Psoas muscle (tissue), 8 donors: ENCODE measurements around the gene PTPN3. TPM values are rescaled to one million over a fixed set of nuclear protein-coding genes. Genes with fewer than 3 reads are reported as not detected.

ENCODE experiments used
- ATAC-seq, 4 donors: fragments of 200-7000 bp; cut with Tn5 transposase; one replicate each; pipeline ENCODE4 v1.9.1; 2020; ENCODE audit warnings: moderate library complexity in 3 of 4, mild to moderate bottlenecking in 2 of 4
- DNase-seq, 2 donors: peaks; one replicate each; pipeline ENCODE4 v3.0.0-alpha.2; 2020
- H3K27ac ChIP-seq: fragments of 200-600 bp; one replicate; pipeline ENCODE4 v1.8.0; 2022
- H3K27me3 ChIP-seq, 3 donors: fragments of 200-600 bp in 1 of 3; one replicate each; pipeline versions ENCODE4 v1.6.1 to v1.8.0; 2013 to 2022; ENCODE audit warnings: low read length in 2 of 3, mild to moderate bottlenecking in 2 of 3, moderate library complexity in 1 of 3; ENCODE audit not compliant: insufficient read depth in 3 of 3
- H3K36me3 ChIP-seq, 2 donors: fragments of 200-600 bp in 1 of 2; one replicate each; pipeline versions ENCODE4 v1.6.1 to v1.8.0; 2013 to 2022; ENCODE audit warnings: low read depth in 1 of 2, mild to moderate bottlenecking in 1 of 2, moderate library complexity in 1 of 2; ENCODE audit not compliant: insufficient read depth in 1 of 2
- H3K4me1 ChIP-seq: fragments of 200-600 bp; one replicate; pipeline ENCODE4 v1.8.0; 2022
- H3K4me3 ChIP-seq: fragments of 200-600 bp; one replicate; pipeline ENCODE4 v1.8.0; 2022; ENCODE audit warnings: mild to moderate bottlenecking
- H3K9me3 ChIP-seq: fragments of 200-600 bp; one replicate; pipeline ENCODE4 v1.8.0; 2022
- WGBS, 3 donors: extraction: QIAGEN DNeasy Blood & Tissue Kit; methylation state at CpG; one replicate each; pipeline versions ENCODE4 v1.1.6 to v1.1.7; 2013; 5-methylcytosine and 5-hydroxymethylcytosine counted together
- intact Hi-C, 2 donors: fragments of 100-400 bp; cut with DNase I; formaldehyde crosslinking; loops; one replicate each; pipeline versions ENCODE4 v1.11.0 to v1.14.2; 2022
- polyA plus RNA-seq, 3 donors: library from polyadenylated mRNA; stranded (reverse); fragments of 200-250 nt; gene quantifications; one replicate each; pipeline ENCODE4 v1.2.3, GENCODE V29; 2013
- total RNA-seq, 4 donors: library from RNA; stranded (reverse); fragmentation: NEBNext Ultra II Directional in 2 of 4; extraction: Animal tissue kit (Norgen Biotek cat#: 25700) in 2 of 4; gene quantifications; one replicate each; pipeline versions ENCODE4 v1.2.1 to v1.2.4, GENCODE V29; 2021 to 2023
- TF ChIP-seq, protein P1 (sequence below): fragments of 200-600 bp; IDR thresholded peaks from one replicate; pipeline ENCODE4 v1.8.0; 2022; ENCODE audit warnings: antibody characterized with exemption
- donor health status: healthy with polysubstance abuse.
- donor health status: DM: no; HTN: no; CAD: no; lungs with moderate emphysema.
- donor health status: Bipolar disorder and iron deficiency.
- donor health status: healthy.
- donor health status: DM: yes; HTN: yes; CAD: no.
- donor health status: DM: no; HTN: no; CAD: no.
- donor health status: DM: no; HTN: no; CAD: no.
- donor health status: DM: yes; HTN: yes; CAD: no.

Gene PTPN3
- total and polyA plus RNA-seq, 7 donors: 8.8 to 130 (median 46.5) TPM

DNA sequence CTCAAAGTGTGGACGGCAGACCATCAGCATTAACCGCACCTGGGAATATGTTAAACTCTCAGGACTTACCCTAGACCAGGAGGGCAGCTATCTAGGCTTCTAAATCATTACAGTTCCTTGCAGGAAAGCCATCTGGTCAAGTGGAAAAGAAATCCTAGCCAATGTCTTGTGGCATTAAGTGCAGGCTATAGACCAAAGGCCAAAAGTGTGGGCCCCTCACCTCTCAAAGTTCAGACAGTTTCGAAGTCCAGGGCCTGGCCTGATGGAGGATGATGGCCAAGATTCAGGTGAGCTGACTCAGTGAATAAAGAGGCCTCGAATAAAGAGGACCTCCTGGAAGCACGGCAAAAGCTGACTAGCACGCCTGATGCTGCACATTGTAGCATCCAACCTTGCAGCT is 24.0 kb upstream of the PTPN3 start:
- intact Hi-C loops: loop anchor here (5.0 to 10.0 kb wide), 2 partner anchors 277 to 280 kb away; no protein-coding TSS in a partner anchor
- H3K36me3 ChIP-seq: no peaks in the 10 kb centered on the region
- H3K4me1 ChIP-seq: peaks cover 4% of the 10 kb centered on the region
- no peak for ATAC-seq
- H3K4me3 ChIP-seq: no peak overlapping the region
- H3K9me3 ChIP-seq: no peaks in the 10 kb centered on the region
- TF ChIP-seq, protein P1, sequence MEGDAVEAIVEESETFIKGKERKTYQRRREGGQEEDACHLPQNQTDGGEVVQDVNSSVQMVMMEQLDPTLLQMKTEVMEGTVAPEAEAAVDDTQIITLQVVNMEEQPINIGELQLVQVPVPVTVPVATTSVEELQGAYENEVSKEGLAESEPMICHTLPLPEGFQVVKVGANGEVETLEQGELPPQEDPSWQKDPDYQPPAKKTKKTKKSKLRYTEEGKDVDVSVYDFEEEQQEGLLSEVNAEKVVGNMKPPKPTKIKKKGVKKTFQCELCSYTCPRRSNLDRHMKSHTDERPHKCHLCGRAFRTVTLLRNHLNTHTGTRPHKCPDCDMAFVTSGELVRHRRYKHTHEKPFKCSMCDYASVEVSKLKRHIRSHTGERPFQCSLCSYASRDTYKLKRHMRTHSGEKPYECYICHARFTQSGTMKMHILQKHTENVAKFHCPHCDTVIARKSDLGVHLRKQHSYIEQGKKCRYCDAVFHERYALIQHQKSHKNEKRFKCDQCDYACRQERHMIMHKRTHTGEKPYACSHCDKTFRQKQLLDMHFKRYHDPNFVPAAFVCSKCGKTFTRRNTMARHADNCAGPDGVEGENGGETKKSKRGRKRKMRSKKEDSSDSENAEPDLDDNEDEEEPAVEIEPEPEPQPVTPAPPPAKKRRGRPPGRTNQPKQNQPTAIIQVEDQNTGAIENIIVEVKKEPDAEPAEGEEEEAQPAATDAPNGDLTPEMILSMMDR: no peak
- 87% methylated on average over 6 of the region's 6 CpGs for WGBS, 3 donors
- no peak overlapping the region for H3K27ac ChIP-seq
- no peak for DNase-seq
- no peaks in the 10 kb centered on the region for H3K27me3 ChIP-seq

DNA sequence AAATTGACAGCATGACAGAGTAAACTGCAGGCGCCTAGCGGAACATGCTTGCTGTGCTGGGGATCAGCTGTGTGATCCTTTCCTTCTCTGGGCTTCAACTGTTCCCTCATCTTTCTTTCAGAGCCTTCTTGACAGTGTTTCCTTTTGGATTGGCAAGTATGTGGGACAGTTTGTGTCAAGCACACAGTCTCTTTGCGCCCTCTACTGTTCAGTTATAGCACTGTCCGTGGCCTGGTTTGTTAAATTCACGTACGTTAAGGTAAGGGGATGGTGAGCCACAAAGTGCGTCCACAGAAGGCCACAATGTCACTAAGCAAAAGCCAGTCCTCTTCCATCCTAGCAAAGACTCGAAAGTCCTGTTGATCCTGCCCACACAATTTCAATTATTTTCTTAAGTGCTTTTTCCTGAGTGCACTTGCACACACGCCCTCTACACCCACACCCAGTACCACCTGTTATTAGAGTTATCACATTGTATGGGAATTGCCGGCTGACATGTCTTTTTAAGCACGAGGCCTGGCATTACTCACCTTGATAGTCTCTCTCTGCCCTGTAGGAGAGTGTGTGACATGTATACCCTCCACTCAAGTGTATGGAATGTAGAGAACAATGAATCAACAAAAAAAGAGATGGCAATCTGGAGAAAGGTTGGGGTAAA is 22.5 kb upstream of the PTPN3 start:
- peaks cover 4% of the 10 kb centered on the region for H3K4me1 ChIP-seq
- 16 to 18% (median 16%) methylated on average over 11 of the region's 11 CpGs for WGBS, 3 donors
- ATAC-seq (peak; percentile 94 to 97 (median 95)), DNase-seq (no peak)
- no peak overlapping the region for H3K4me3 ChIP-seq
- TF ChIP-seq, protein P1: peak; percentile 90
- H3K36me3 ChIP-seq: no peaks in the 10 kb centered on the region
- H3K27ac ChIP-seq: no peak overlapping the region
- no peaks in the 10 kb centered on the region for H3K27me3 ChIP-seq
- H3K9me3 ChIP-seq: no peaks in the 10 kb centered on the region
- intact Hi-C loops: loop anchor here (2.0 to 10.0 kb wide), 3 partner anchors 80 to 278 kb away; no protein-coding TSS in a partner anchor

- Histone ChIP-seq H3K9me3 (no peaks in the 10 kb centered on the region), H3K4me3 (no peak overlapping the region), H3K36me3 (no peaks in the 10 kb centered on the region), H3K4me1 (peaks cover 4% of the 10 kb centered on the region), H3K27ac (no peak overlapping the region), H3K27me3 (no peaks in the 10 kb centered on the region)
- 81 to 82% (median 82%) methylated on average over 5 of the region's 5 CpGs for WGBS, 3 donors
- DNase-seq: no peak
- no peak for ATAC-seq
- intact Hi-C loops: loop anchor here in 1 of 2 donors (5.0 kb wide), 1 partner anchor 77 kb away; no protein-coding TSS in a partner anchor
- TF ChIP-seq, protein P1: no peak
Measured at GRCh38 chr9:109519366-109519765, 21.3 kb upstream of the PTPN3 start.

DNA sequence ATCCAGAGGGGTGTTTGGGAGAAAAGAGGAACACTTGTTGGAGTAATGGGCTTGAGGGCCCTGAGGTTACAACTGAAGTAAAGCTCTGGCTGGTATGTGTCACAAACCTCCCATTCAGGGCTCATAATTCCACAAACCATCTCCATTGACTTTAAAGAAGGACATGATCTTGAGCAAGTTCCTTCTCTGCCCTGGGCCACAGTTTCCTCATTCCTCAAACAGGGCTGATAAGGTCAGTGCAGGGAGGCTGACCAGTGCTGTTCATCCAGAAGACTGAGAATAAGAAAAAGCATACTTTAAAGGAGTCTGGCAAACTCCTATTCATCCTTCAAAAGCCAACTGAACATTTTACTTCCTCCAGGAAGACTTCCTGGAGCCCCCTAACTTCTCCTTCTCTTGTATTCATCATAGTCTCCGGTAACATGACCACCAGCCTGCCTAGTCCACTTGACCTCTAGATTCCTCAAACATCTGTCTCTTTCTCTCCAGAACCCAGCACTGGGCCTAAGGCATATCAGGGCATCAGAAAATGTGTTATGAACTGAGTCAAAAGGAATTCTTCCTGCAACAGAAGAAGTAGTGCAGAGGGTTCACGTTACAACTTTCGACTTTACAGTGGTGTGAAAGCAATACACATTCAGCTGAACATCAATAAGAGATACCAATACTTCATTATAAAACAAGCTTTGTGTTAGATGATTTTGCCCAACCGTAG is 20.7 kb upstream of the PTPN3 start:
- Histone ChIP-seq H3K27me3 (no peaks in the 10 kb centered on the region), H3K36me3 (no peaks in the 10 kb centered on the region), H3K4me1 (peaks cover 4% of the 10 kb centered on the region), H3K4me3 (no peak overlapping the region), H3K9me3 (no peaks in the 10 kb centered on the region), H3K27ac (no peak overlapping the region)
- DNase-seq: no peak
- no peak for ATAC-seq
- WGBS, 3 donors: 79 to 87% (median 80%) methylated on average over 4 of the region's 4 CpGs
- intact Hi-C loops: loop anchor here in 1 of 2 donors (5.0 kb wide), 1 partner anchor 76 kb away; no protein-coding TSS in a partner anchor
- TF ChIP-seq, protein P1: no peak
